HepG2 (cell line): ENCODE data around the gene TMEM237. TPM values are rescaled to one million over a fixed set of nuclear protein-coding genes. Genes with fewer than 3 reads are reported as not detected.
A peak's percentile ranks its signal among the peaks of the same experiment; 100 is the strongest.

Experiments
- CAMTA2 ChIP-seq: sonication (generic); formaldehyde crosslinking; IDR thresholded peaks from 2 replicates; pipeline ENCODE4 v1.4.0; 2020; ENCODE audit warnings: mild to moderate bottlenecking, missing genetic modification reagents, borderline replicate concordance
- KLF13 ChIP-seq: sonication (generic); formaldehyde crosslinking; IDR thresholded peaks from 2 replicates; pipeline ENCODE4 v1.4.0; 2020; ENCODE audit warnings: mild to moderate bottlenecking, missing genetic modification reagents
- KMT2B ChIP-seq: IDR thresholded peaks from 2 replicates; pipeline ENCODE4 v1.6.1; 2016; ENCODE audit warnings: missing genetic modification reagents, missing compliant biosample characterization
- STAT5B ChIP-seq: sonication (generic); formaldehyde crosslinking; IDR thresholded peaks from 2 replicates; pipeline ENCODE4 v1.4.0; 2020; ENCODE audit warnings: missing genetic modification reagents
- U2AF1 ChIP-seq: fragments of 200-400 bp; formaldehyde crosslinking; optimal IDR thresholded peaks from 2 replicates; pipeline ENCODE3; 2017; ENCODE audit warnings: mild to moderate bottlenecking, low read depth, low read length
- YEATS2 ChIP-seq: sonication (generic); formaldehyde crosslinking; IDR thresholded peaks from 2 replicates; pipeline ENCODE4 v1.4.0; 2020; ENCODE audit warnings: missing genetic modification reagents, borderline replicate concordance
- ZNF160 ChIP-seq: sonication (generic); formaldehyde crosslinking; IDR thresholded peaks from 2 replicates; pipeline ENCODE4 v1.8.0; 2022; ENCODE audit warnings: mild to moderate bottlenecking, inconsistent platforms, missing genetic modification reagents
- ZNF709 ChIP-seq: sonication (generic); formaldehyde crosslinking; IDR thresholded peaks from 2 replicates; pipeline ENCODE4 v1.5.0; 2020; ENCODE audit warnings: mild to moderate bottlenecking, missing genetic modification reagents
- ZNF749 ChIP-seq: sonication (generic); formaldehyde crosslinking; IDR thresholded peaks from 2 replicates; pipeline ENCODE4 v1.8.0; 2022; ENCODE audit warnings: mild to moderate bottlenecking, missing genetic modification reagents, moderate library complexity, borderline replicate concordance
- ZSCAN12 ChIP-seq: sonication (generic); formaldehyde crosslinking; IDR thresholded peaks from 2 replicates; pipeline ENCODE4 v1.9.0; 2021; ENCODE audit warnings: mild to moderate bottlenecking, missing genetic modification reagents
- polyA plus RNA-seq, 8 experiments: library from polyadenylated mRNA; depleted of rRNA in 3 of 8; stranded (reverse) in 7 of 8; unstranded in 1 of 8; fragments of >200 nt; fragmentation: Illumina TruSeq in 4 of 8; extraction: Trizol in 4 of 8; gene quantifications; 2 replicates each; pipeline versions ENCODE4 v1.2.1 to v1.2.3, GENCODE V29; 2011 to 2016; ENCODE audit warnings: low read depth in 4 of 8, missing spikeins in 1 of 8, mixed read lengths in 1 of 8; ENCODE audit not compliant: insufficient read depth in 1 of 8
- total RNA-seq, 5 experiments: library from RNA; depleted of rRNA; stranded (reverse); fragments of >200 nt; fragmentation: Illumina TruSeq; extraction: Trizol; gene quantifications; 2 replicates each; pipeline ENCODE4 v1.2.3, GENCODE V29; 2016; ENCODE audit warnings: low read depth in 1 of 5
- TF ChIP-seq, protein P1 (sequence below): sonication (generic); formaldehyde crosslinking; IDR thresholded peaks from 2 replicates; pipeline ENCODE4 v1.4.0; 2020; ENCODE audit warnings: missing genetic modification reagents, borderline replicate concordance
- TF ChIP-seq, protein P2 (sequence below): IDR thresholded peaks from 2 replicates; pipeline ENCODE4 v1.6.1; 2016; ENCODE audit warnings: missing biosample characterization, missing genetic modification reagents, low read depth
- TF ChIP-seq, protein P3 (sequence below): sonication (generic); formaldehyde crosslinking; IDR thresholded peaks from 2 replicates; pipeline ENCODE4 v1.5.1; 2020; ENCODE audit warnings: mild to moderate bottlenecking, moderate library complexity, missing genetic modification reagents
- TF ChIP-seq, protein P4 (sequence below): sonication (generic); formaldehyde crosslinking; IDR thresholded peaks from 2 replicates; pipeline ENCODE4 v1.4.0; 2020; ENCODE audit warnings: missing genetic modification reagents, mild to moderate bottlenecking, borderline replicate concordance
- TF ChIP-seq, protein P5 (sequence below): sonication (generic); formaldehyde crosslinking; IDR thresholded peaks from 2 replicates; pipeline ENCODE4 v1.5.1; 2020; ENCODE audit warnings: mild to moderate bottlenecking, missing genetic modification reagents

TMEM237 gene
- total and polyA plus RNA-seq, 2 of the 13 experiments (the other 11 are each of a cell fraction or from before 2014, with no cell fraction given): 21.8 to 36.1 TPM

DNA sequence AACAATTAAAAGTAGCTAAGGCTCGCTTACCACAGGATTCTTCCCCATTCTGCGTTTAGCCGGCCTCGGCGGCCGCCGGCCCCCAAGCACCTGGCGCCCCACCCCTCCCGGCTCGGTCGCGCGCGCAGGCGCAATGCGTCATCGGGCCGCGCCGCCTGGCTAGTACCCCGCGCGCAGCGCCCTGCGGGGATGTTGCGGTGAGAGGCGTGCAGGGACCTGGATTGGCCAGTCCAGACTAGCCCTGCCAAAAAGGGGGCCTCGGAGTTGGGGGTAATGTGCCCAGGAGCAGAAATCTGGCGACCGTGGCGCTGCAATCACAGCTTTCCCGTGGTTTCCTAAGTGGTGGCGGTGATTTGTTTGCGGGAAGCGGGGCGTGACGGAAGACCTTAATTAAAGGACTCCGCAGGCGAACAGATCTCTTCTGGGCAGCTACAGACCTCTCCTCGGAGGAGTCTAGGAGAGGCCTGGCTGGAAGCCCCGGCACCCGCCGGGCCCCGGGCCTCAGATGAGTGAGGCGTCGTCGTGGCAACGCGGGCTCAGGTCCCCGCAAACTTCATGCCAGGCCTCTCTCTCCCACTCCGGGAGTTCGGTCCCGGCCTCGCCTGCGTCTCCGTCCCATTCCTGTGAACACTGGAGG lies 606 bp downstream of the TMEM237 start (continued):
- TF ChIP-seq, protein P1, sequence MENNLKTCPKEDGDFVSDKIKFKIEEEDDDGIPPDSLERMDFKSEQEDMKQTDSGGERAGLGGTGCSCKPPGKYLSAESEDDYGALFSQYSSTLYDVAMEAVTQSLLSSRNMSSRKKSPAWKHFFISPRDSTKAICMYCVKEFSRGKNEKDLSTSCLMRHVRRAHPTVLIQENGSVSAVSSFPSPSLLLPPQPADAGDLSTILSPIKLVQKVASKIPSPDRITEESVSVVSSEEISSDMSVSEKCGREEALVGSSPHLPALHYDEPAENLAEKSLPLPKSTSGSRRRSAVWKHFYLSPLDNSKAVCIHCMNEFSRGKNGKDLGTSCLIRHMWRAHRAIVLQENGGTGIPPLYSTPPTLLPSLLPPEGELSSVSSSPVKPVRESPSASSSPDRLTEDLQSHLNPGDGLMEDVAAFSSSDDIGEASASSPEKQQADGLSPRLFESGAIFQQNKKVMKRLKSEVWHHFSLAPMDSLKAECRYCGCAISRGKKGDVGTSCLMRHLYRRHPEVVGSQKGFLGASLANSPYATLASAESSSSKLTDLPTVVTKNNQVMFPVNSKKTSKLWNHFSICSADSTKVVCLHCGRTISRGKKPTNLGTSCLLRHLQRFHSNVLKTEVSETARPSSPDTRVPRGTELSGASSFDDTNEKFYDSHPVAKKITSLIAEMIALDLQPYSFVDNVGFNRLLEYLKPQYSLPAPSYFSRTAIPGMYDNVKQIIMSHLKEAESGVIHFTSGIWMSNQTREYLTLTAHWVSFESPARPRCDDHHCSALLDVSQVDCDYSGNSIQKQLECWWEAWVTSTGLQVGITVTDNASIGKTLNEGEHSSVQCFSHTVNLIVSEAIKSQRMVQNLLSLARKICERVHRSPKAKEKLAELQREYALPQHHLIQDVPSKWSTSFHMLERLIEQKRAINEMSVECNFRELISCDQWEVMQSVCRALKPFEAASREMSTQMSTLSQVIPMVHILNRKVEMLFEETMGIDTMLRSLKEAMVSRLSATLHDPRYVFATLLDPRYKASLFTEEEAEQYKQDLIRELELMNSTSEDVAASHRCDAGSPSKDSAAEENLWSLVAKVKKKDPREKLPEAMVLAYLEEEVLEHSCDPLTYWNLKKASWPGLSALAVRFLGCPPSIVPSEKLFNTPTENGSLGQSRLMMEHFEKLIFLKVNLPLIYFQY (CRISPR knock-in tag): peak; percentile 43; the same call in 1 of the 2 replicates
- TF ChIP-seq U2AF1 (no peak), CAMTA2 (CRISPR knock-in tag) (peak; percentile 44; the same call in 1 of the 2 replicates), YEATS2 (peak; percentile 44), ZSCAN12 (no peak; the same call in 1 of the 2 replicates), KMT2B (CRISPR knock-in tag) (peak; percentile 95), ZNF749 (CRISPR knock-in tag) (peak; percentile 79; the same call in 1 of the 2 replicates), ZNF160 (peak; percentile 90), ZNF709 (CRISPR knock-in tag) (peak; percentile 70; the same call in 1 of the 2 replicates), STAT5B (CRISPR knock-in tag) (0 out of 2 replicates have a peak, but pooled peaks have one; percentile 36), KLF13 (no peak)
- TF ChIP-seq, protein P2, sequence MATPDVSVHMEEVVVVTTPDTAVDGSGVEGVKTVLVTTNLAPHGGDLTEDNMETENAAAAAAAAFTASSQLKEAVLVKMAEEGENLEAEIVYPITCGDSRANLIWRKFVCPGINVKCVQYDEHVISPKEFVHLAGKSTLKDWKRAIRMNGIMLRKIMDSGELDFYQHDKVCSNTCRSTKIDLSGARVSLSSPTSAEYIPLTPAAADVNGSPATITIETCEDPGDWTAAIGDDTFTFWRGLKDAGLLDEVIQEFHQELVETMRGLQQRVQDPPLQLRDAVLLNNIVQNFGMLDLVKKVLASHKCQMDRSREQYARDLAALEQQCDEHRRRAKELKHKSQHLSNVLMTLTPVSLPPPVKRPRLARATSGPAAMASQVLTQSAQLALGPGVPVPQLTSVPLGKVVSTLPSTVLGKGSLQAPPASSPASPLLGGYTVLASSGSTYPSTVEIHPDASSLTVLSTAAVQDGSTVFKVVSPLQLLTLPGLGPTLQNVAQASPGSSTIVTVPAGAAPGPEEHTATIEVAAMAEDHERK (CRISPR knock-in tag): peak; percentile 51; the same call in 1 of the 2 replicates
- TF ChIP-seq, protein P3, sequence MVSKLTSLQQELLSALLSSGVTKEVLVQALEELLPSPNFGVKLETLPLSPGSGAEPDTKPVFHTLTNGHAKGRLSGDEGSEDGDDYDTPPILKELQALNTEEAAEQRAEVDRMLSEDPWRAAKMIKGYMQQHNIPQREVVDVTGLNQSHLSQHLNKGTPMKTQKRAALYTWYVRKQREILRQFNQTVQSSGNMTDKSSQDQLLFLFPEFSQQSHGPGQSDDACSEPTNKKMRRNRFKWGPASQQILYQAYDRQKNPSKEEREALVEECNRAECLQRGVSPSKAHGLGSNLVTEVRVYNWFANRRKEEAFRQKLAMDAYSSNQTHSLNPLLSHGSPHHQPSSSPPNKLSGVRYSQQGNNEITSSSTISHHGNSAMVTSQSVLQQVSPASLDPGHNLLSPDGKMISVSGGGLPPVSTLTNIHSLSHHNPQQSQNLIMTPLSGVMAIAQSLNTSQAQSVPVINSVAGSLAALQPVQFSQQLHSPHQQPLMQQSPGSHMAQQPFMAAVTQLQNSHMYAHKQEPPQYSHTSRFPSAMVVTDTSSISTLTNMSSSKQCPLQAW (CRISPR knock-in tag): peak; percentile 77
- TF ChIP-seq, protein P4, sequence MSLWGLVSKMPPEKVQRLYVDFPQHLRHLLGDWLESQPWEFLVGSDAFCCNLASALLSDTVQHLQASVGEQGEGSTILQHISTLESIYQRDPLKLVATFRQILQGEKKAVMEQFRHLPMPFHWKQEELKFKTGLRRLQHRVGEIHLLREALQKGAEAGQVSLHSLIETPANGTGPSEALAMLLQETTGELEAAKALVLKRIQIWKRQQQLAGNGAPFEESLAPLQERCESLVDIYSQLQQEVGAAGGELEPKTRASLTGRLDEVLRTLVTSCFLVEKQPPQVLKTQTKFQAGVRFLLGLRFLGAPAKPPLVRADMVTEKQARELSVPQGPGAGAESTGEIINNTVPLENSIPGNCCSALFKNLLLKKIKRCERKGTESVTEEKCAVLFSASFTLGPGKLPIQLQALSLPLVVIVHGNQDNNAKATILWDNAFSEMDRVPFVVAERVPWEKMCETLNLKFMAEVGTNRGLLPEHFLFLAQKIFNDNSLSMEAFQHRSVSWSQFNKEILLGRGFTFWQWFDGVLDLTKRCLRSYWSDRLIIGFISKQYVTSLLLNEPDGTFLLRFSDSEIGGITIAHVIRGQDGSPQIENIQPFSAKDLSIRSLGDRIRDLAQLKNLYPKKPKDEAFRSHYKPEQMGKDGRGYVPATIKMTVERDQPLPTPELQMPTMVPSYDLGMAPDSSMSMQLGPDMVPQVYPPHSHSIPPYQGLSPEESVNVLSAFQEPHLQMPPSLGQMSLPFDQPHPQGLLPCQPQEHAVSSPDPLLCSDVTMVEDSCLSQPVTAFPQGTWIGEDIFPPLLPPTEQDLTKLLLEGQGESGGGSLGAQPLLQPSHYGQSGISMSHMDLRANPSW (CRISPR knock-in tag): no peak
- TF ChIP-seq, protein P5, sequence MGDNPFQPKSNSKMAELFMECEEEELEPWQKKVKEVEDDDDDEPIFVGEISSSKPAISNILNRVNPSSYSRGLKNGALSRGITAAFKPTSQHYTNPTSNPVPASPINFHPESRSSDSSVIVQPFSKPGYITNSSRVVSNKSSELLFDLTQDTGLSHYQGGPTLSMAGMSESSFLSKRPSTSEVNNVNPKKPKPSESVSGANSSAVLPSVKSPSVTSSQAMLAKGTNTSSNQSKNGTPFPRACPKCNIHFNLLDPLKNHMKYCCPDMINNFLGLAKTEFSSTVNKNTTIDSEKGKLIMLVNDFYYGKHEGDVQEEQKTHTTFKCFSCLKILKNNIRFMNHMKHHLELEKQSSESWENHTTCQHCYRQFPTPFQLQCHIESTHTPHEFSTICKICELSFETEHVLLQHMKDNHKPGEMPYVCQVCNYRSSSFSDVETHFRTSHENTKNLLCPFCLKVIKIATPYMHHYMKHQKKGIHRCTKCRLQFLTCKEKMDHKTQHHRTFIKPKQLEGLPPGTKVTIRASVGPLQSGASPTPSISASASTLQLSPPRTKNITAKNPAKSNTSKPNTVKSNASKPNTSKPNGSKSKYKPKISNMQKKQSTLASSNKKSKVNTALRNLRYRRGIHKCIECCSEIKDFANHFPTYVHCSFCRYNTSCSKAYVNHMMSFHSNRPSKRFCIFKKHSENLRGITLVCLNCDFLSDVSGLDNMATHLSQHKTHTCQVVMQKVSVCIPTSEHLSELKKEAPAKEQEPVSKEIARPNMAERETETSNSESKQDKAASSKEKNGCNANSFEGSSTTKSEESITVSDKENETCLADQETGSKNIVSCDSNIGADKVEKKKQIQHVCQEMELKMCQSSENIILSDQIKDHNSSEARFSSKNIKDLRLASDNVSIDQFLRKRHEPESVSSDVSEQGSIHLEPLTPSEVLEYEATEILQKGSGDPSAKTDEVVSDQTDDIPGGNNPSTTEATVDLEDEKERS (CRISPR knock-in tag): 0 out of 2 replicates have a peak, but pooled peaks have one; percentile 37
